Caki2 (cell line): ENCODE measurements around the gene ADIG. TPM values are rescaled to one million over a fixed set of nuclear protein-coding genes. Genes with fewer than 3 reads are reported as not detected.

Experiments
- DNase-seq: peaks from one replicate; pipeline ENCODE4 v3.0.0-alpha.2; 2015; ENCODE audit warnings: low read depth
- in situ Hi-C: cut with HindIII; loops from 2 replicates; pipeline ENCODE4 v1.10.0; 2016; ENCODE audit warnings: low sequenced_read_pairs, low pct_unique_long_range_greater_than_20kb, mixed read lengths
- total RNA-seq: library from RNA; depleted of rRNA; stranded (reverse); fragments of >200 nt; shearing (Covaris generic); gene quantifications from 2 replicates; pipeline ENCODE4 v1.2.3, GENCODE V29; 2014; ENCODE audit warnings: low replicate concordance

The ADIG gene
- total RNA-seq, 1 experiment from 2014 or later = not detected

- DNase-seq = no peak
- in situ Hi-C loops = no loop called here
Observed at GRCh38 chr20:38564680-38565079, 16.3 kb upstream of the ADIG start.

- in situ Hi-C loops = no loop called here
- DNase-seq = no peak
Observed at GRCh38 chr20:38566036-38566598, 14.9 kb upstream of the ADIG start.

GRCh38 chr20:38569747-38570525 is 11.1 kb upstream of the ADIG start:
- no peak for DNase-seq
- in situ Hi-C loops = no loop called here

GRCh38 chr20:38573413-38573812 is 7.6 kb upstream of the ADIG start:
- in situ Hi-C loops = no loop called here
- no peak for DNase-seq

GRCh38 chr20:38579219-38579910 is 1.6 kb upstream of the ADIG start:
- in situ Hi-C loops = no loop called here
- no peak for DNase-seq

GRCh38 chr20:38579921-38580320 is 1.1 kb upstream of the ADIG start:
- in situ Hi-C loops = no loop called here
- no peak for DNase-seq

GRCh38 chr20:38581830-38582358 is 897 bp downstream of the ADIG start:
- in situ Hi-C loops = no loop called here
- DNase-seq = no peak

- in situ Hi-C loops = no loop called here
Observed at GRCh38 chr20:38583306-38583705, 2.3 kb downstream of the ADIG start.

GRCh38 chr20:38584099-38584763 is 3.2 kb downstream of the ADIG start:
- no peak for DNase-seq
- in situ Hi-C loops = no loop called here

More at GRCh38 chr20:38583306-38583705, 2.3 kb downstream of the ADIG start:
- no peak for DNase-seq

- in situ Hi-C loops = no loop called here
Observed at GRCh38 chr20:38585404-38586180, 4.6 kb downstream of the ADIG start.

GRCh38 chr20:38586181-38586525 is 5.2 kb downstream of the ADIG start:
- in situ Hi-C loops = no loop called here
- no peak for DNase-seq

More at GRCh38 chr20:38585404-38586180, 4.6 kb downstream of the ADIG start:
- no peak for DNase-seq

- no peak for DNase-seq
- in situ Hi-C loops = no loop called here
Observed at GRCh38 chr20:38588303-38588702, 7.3 kb downstream of the ADIG start.

GRCh38 chr20:38589351-38589750 is 8.4 kb downstream of the ADIG start:
- in situ Hi-C loops = no loop called here

GRCh38 chr20:38589967-38590675 is 9.1 kb downstream of the ADIG start:
- in situ Hi-C loops = no loop called here
- no peak for DNase-seq

More at GRCh38 chr20:38589351-38589750, 8.4 kb downstream of the ADIG start:
- no peak for DNase-seq

- in situ Hi-C loops = no loop called here
- peak; percentile 48 for DNase-seq
Observed at GRCh38 chr20:38590676-38591473, 9.9 kb downstream of the ADIG start.

- in situ Hi-C loops = no loop called here
- no peak for DNase-seq
Observed at GRCh38 chr20:38591474-38592410, 10.7 kb downstream of the ADIG start.
